ENCODE data around the gene PAX9.

Gene PAX9

GRCh38 chr14:36656687-36657398 is 4.8 kb upstream of the PAX9 start:
- no peak for DNase-seq

DNA sequence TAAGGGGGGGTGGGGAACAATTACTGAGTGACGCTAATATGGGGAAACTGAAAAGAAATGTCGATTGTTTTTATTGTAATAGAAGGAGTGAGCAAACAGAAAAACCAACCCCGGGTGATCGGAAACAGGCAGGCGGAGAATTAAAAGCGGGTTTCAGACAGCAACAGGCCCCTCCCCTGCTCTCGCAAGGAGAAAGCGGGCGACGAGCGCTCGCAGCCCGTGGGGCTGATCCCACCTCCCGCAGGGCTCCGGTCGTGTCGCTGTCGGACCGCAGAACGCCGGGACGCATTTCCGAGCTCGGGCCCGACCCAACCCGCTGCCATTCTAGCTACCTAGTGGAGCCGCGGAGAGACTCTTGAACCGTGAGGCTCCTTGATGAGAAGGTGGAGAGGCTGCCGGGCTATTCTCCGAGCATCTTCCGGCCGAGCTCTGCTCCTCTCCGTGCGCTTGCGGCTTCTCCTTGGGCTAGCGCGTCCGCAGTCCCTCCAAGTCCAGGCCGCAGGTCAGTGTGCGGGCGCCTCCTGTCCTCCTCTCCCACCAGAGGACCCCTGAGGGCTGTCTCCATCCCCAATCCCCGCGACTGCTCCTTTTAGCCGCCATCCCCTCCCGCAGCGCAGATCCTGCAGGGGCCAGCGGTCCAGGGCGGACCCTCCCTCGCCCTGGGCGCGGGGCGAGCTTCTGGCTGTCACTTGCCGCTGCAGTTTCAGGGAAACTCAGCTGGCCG is 4.1 kb upstream of the PAX9 start:
- DNase-seq: no peak

DNA sequence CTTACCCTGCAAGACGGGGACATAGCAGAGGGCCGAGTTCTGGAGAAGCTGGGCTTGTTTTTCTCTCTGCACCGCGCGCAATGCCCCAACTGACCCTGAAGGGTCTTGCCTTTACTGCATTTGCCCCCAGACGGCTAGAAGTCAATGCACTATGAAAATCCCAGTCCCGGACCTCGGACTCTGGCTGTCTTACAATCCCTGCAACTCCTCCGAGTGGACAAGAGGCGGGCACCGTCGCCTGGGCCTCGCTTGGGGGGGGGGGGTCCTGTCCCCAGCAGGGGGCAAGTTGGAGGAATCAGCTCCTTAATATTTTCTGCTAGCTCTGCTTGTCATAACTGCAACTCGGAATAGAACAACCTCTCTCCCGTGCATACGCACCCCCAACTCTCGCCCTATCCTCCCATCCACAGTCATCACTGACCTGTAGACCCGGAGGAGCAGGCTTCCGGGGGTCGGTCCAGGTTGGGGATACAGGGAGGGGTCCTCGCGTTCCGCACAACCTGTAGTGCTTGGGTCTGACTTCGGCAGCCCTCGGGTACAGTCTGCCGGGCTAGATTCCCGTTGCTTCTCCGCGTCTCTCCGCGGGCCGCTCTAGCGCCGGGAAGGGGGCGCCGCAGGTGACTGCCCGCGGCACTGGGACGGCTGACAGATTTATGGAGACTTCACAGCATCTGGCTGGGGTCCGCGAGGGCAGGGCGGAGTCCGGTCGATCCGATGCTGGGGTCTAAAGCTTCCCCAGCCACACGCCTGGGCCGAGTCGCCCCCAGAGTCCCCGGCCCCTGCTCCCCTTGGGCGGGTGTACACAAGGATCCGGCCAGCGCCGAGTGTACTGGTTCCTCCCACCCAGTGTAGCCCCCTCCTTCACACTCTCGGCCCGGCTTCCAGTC is 3.3 kb upstream of the PAX9 start:
- DNase-seq: no peak

- no peak for DNase-seq
Measured at GRCh38 chr14:36659010-36659821, 2.4 kb upstream of the PAX9 start.

- no peak for DNase-seq
Measured at GRCh38 chr14:36659822-36660735, 1.6 kb upstream of the PAX9 start.

DNA sequence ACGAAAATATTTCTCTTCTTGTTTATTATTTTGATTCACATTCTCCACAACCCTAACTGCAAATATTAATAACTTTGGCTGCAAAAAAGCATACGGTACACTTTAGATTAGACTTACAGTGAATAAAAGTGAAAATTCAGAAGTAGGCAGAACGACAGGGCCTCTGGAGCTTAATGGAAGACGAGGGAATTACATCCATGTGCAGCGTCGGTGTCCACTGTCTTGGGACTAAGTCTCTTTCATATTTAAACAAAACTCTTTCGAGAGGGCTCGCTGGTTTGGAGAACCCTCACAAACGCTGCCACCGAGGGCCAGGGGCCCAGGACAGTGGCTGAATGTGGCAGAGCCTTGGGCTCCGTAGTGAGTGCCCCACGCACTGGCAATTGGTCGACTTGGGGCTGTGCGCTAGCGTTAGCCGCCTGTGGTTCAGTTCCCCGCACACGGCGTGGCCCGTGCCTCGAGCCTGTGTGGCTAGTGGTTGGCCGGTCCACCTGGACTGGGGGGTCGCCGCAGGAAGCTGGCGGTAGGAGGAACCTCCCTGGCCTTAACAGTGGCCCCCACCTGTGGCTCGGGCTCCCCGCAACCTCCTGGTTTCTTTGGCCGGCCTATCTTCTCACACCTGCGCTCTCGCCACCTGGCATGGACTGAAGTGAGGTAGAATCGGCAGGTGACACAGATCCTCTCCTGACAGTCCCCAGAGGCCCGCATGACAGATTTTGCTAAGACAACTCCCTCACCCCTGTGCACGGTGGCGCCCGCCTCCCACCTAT is 739 bp upstream of the PAX9 start:
- no peak for DNase-seq

GRCh38 chr14:36662258-36662542 is 540 bp downstream of the PAX9 start:
- DNase-seq: no peak

- DNase-seq: no peak
Measured at GRCh38 chr14:36662543-36663403, 1.1 kb downstream of the PAX9 start.

DNA sequence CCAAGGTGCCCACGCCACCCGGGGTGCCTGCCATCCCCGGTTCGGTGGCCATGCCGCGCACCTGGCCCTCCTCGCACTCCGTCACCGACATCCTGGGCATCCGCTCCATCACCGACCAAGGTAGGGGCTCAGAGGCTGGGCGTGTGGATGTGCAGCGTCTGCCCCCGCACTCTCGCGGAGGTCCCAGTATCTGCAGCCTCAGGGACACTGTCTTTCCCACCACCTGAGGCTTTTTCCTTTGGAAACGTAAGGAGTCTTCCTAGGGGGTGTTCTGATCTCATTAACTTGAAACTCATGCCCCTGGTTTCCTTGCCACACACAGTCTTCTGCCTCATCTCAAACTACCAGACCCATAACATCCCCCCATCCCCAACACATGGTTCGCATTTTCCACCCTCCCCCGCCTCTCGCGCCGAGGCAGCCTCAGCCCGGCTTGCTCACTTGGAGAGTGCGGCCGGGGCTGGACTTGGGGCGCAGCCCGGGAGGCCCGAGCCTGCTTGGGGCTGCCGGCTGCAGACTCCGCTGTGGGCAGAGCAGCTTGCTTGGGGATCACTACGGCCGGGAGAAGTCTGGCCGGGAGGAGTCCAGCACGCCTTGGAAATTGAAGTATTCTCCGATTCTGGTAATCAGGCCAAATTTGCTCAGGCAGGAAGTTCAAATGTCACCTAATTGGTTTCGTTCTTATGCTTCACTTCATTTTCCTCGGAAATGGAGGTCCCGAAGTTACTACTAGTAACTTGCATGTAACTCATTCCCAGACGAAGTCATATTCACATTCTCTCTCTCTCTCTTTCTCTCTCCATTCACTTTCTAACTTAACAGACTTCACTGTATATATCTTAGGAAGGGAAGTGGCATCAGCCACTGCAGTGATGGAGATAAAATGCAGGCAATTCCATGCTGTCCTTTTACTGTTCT is 2.0 kb downstream of the PAX9 start:
- DNase-seq: no peak

- DNase-seq: no peak
Measured at GRCh38 chr14:36664322-36665193, 2.9 kb downstream of the PAX9 start.

- no peak for DNase-seq
Measured at GRCh38 chr14:36665887-36666415, 4.3 kb downstream of the PAX9 start.

GRCh38 chr14:36666416-36667206 is 5.0 kb downstream of the PAX9 start:
- no peak for DNase-seq

- no peak for DNase-seq
Measured at GRCh38 chr14:36667679-36668078, 6.0 kb downstream of the PAX9 start.

DNA sequence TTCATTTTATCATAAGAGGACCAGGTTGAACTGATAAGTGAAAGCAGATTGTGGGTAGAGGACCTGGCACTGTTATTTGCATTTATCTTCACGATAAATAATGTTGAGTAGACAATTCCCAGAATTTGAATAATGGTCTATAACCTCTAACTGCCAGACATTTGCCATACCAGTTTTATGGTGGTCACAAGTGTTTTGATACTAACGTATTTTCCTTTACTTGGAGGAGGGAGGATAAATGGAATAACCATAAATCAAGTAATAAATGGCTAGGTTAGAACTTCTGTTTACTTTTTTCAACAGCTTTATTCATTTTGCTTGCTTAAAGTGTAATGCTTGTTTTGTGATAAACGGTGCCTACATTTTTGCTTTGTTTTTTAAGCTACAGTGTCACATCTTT is 9.5 kb downstream of the PAX9 start:
- DNase-seq: no peak

GRCh38 chr14:36672095-36672494 is 10.4 kb downstream of the PAX9 start:
- no peak for DNase-seq

GRCh38 chr14:36674659-36675058 is 13.0 kb downstream of the PAX9 start:
- no peak for DNase-seq

GRCh38 chr14:36675581-36675980 is 13.9 kb downstream of the PAX9 start:
- no peak for DNase-seq
